Measurements from ENCODE around the gene TSPEAR. TPM values are rescaled to one million over a fixed set of nuclear protein-coding genes. Genes with fewer than 3 reads are reported as not detected.

The TSPEAR gene
- total RNA-seq, 4 donors from 2014 or later = 0.19 TPM; not detected in 3

DNA sequence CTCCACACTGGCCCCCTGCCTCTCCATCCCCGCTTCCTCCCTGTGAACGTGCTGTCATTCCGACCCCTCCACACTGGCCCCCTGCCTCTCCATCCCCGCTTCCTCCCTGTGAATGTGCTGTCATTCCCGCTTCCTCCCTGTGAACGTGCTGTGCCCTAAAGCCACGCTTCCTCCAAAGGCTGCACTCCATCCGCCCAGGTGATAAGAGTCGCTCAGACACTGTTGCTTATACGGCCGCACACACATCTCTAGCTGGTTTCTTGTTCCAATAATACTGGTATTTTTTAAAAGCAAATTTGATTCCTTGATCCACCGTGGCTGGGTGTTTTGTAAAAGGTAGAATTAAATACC lies 39.3 kb upstream of the TSPEAR start:
- TF ChIP-seq, protein P1, sequence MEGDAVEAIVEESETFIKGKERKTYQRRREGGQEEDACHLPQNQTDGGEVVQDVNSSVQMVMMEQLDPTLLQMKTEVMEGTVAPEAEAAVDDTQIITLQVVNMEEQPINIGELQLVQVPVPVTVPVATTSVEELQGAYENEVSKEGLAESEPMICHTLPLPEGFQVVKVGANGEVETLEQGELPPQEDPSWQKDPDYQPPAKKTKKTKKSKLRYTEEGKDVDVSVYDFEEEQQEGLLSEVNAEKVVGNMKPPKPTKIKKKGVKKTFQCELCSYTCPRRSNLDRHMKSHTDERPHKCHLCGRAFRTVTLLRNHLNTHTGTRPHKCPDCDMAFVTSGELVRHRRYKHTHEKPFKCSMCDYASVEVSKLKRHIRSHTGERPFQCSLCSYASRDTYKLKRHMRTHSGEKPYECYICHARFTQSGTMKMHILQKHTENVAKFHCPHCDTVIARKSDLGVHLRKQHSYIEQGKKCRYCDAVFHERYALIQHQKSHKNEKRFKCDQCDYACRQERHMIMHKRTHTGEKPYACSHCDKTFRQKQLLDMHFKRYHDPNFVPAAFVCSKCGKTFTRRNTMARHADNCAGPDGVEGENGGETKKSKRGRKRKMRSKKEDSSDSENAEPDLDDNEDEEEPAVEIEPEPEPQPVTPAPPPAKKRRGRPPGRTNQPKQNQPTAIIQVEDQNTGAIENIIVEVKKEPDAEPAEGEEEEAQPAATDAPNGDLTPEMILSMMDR (IDR thresholded peaks at IDR 0.05) = no peak
- no peak for DNase-seq (ENCODE audit: low spot score)

DNA sequence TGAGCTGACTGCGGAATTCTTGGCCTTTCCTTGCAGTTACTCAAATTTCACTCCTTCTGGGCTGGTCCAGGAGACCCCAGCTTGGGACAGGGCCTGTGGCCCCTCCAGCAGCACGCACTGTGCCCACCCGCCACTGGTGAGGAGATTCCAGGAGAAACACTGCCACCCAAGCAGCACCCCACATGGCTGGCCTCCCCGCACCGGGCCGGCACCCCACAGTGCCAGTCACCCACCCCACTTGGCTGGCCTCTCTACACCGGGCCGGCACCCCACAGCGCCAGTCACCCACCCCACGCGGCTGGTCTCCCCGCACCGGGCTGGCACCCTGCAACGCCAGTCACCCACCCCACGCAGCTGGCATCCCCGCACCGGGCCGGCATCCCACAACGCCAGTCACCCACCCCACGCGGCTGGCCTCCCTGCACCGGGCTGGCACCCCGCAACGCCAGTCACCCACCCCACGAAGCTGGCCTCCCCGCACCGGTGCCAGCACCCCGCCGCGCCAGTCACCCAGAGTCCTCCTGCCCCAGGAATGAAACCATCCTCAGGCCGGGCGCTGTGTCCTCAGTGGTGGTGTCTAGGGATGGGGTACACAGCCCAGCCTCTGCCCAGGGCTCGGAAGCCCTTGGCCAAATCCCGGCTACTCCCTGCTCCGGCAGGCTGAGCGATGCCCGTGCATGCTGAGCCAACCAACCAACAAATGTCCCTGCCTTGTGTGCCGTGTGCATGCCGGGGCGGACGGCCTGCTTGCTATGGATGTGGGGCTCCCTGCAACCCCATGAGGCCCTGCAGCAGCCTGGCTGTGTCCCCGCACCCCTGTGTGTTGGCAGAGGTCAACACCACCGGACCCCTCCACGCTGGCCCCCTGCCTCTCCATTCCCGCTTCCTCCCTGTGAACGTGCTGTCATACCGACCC lies 38.6 kb upstream of the TSPEAR start:
- DNase-seq (ENCODE audit: low spot score) (no peak), ATAC-seq (ENCODE audit: low FRiP score) (no peak)
- TF ChIP-seq, protein P1 (IDR thresholded peaks at IDR 0.05) = no peak

More for the DNA sequence above, 39.3 kb upstream of the TSPEAR start:
- no peak for ATAC-seq (ENCODE audit: low FRiP score)

DNA sequence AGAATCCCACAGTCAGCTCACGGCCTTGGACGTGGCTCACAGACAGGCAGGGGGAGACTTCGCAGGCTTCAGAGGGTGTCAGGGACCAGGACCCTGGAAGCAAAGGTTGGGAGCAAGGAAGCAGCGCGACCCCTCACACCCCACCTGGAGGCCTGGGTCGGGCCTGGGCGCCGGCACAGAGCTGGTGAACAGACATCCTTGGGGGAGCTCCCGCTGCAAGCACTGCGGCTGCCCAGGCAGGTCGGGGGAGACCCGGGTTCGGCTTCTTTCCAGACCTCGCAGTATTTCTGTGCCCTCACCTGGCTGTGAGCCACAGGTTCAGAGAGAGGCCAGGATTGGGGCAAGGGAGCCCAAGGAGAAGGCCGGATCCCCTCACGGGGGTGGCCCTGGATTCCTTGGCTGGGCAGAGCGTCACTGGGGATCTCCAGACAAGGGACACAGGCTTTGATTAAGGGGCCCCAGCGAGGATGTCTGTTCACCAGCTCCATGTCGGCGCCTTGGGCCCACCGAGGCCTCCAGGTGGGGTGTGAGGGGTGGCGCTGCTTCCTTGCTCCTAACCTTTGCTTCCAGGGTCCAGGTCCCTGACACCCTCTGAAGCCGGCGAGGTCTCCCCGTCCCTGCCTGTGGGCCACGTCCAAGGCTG lies 37.9 kb upstream of the TSPEAR start:
- TF ChIP-seq, protein P1 (IDR thresholded peaks at IDR 0.05) = no peak
- no peak for DNase-seq (ENCODE audit: low spot score)
- ATAC-seq (ENCODE audit: low FRiP score) = no peak

DNA sequence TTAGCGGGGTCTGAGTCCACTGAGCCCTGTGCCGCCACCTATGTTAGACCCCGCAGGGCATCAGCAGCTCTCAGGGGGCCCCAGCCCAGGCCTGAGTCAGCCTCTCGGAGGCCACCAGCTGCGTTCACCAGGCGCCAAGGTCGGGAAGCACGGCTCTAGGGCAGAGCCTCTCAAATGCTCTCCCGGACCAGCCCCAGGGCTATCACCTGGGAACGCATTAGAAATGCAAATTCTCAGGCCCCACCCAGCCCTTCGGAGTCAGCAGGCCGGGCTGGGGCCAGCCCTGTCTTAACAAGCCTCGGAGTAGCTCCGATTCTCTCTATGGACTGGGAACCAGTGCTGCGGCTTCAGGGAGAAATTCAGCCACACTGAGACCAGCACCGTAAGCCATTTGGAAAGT lies 37.2 kb upstream of the TSPEAR start:
- DNase-seq (ENCODE audit: low spot score) (no peak), ATAC-seq (ENCODE audit: low FRiP score) (no peak)
- TF ChIP-seq, protein P1 (IDR thresholded peaks at IDR 0.05) = no peak

DNA sequence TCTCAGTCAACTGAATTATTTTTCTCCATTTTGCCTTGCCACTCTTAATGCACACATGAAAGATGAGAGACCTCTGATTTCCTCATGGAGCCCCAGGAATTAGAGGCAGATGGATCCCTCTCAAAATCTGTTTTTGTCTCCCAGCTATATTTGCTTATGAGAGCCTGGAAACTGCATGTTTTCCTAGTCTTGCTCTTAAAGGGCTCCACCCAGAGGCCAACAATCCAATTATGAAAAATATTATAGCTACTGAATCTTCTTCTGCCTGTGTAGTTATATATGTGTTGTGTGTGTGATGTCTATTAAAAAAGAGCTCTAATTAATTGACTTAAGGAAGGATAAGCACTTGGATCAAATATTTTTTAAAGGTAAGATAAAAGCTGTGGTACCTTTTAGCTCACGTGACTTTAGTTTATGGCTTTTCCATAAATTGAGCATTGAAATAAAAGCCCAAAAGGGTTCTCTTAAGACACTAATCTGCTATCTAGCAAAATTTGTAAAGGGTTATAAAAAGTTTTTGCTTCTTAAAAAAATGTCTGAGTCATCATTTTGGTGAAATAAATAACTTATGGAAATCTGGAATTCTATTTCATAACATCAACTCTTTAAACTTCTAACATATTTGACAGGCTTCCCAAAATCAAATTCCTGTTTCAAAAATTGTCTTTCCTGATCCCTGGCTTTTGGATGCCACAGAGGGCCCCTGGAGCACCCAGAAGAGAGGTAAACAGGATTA lies 31.2 kb upstream of the TSPEAR start:
- DNase-seq (ENCODE audit: low spot score) = no peak
- TF ChIP-seq, protein P1 (IDR thresholded peaks at IDR 0.05) = no peak
- no peak for ATAC-seq (ENCODE audit: low FRiP score)

DNA sequence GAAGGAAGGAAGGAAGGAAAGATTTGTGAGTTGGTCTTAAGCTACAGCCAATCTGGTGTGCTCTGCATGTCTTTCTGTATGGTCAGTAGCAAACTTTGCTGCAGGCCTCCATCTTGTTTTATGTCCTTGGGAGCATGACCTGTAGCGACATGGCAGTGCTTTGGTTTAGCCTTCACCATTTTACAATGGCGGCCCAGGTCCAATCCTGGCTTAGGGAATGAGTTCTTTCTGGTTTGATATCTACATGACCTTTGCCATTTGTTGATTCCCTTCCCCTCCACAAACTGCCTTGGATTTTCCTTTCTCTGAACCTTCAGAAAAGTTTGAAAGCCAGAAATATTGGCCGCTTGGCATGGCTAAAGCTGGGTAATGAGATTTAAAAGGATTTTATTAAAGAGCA lies 30.5 kb upstream of the TSPEAR start:
- no peak for DNase-seq (ENCODE audit: low spot score)
- no peak for ATAC-seq (ENCODE audit: low FRiP score)

More for the DNA sequence above, 30.5 kb upstream of the TSPEAR start:
- TF ChIP-seq, protein P1 (IDR thresholded peaks at IDR 0.05) = no peak
